SKM-1 treated with dmso at 0.1 percent for 144 hours (cell line): ENCODE results near the gene RTL5.

Experiments used
- DNase-seq: peaks from one replicate; lab custom pipeline; 2025; ENCODE audit not compliant: unreplicated experiment; lab: John Stamatoyannopoulos, UW

Gene RTL5

GRCh38 chrX:72110051-72110875 lies 21.5 kb downstream of the RTL5 start:
- DNase-seq = peak; percentile 41

GRCh38 chrX:72108666-72109065 lies 23.0 kb downstream of the RTL5 start:
- DNase-seq = no peak

DNA sequence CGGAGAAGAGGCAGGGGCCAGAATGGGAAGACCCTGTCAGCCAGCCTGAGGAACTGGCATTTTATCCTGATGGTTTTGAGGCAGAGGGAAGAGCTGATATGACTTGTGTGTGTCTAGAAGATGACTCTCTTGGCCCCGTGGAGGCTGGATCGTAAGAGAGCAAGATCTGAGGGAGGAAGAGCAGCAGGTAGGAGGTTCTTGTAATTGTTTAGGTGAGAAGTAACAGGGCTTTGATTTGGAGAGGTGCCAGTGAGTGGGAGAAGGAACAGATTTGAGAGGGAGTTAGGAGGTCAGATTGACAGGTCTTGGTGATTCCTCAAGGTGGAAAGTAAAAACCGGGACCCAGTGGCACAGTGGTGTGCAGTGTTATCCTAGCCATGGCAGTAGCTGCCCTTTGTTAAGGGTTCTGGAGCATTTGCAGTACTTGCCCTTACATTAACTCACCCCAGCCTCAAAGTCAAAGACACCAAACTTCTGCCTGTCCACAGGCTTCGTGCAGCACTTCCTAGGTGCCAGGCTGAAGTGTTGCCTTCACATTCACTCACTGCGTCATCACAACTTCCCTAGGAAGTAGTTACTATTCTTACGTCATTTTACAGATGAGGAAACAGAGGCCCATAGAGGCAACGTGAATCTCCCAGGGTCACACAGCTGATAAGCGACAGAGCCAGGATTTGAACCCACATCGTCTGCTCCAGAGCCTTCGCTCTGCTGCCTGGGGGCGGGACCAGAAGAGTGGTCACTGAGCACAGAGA lies 23.7 kb downstream of the RTL5 start:
- peak; percentile 50 for DNase-seq

GRCh38 chrX:72107320-72107719 lies 24.4 kb downstream of the RTL5 start:
- DNase-seq = peak; percentile 20

DNA sequence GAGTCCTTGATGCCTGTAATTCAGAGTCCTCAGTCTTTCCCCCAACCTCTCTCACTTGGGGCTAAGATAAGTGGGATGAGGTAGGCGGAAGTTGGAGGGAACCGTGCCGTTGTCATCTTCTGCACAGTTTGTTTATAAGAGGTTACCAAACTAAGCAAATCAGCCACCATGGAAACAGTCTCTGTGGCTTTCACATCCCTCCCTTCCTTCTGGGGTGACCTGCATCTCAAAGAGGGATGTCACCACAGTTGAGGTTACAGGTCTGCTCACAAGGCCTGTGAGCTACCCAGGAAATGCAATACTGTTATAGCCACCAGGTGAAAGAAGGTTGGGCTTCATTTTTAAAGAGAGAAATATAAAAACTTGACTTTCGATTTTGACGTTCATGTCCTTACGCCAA lies 26.3 kb downstream of the RTL5 start:
- peak; percentile 50 for DNase-seq

DNA sequence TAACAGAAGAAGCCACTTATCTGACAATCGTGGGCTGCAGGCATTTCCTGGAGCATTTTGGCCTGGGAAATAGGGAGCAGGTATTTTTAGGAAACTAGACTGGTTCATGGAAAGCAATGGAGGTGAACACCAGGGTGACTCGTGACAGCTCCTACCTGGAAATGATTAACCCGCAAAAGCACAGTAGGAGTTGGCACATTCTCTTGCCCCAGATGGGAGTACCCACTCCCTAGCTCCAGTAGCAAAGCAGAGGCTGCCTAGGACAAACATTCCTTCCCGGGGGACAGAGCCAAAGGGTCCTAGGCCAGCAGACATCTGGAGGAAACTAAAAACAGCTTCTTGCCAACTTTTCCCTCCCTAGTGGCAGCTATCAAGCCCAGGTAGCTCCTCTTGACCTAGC lies 29.0 kb downstream of the RTL5 start:
- DNase-seq = no peak

DNA sequence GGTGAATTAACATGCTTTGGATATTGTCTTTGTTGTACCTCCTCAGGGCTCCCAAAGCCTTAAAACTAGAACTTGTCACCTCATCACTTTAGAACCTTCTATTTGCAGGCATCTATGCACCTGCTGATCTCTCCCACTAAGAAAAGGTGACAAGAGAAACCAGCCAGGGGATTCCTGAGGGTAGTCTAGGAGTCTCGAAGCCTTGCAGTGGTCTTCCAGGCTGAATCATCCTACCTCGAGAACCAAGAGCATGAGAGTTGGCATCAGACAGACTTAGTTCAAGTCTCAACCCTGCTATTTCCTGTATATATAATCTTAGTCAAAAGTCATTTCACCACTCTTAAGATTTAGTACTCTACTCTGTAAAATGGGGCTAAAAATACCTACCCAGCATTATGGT lies 29.6 kb downstream of the RTL5 start:
- no peak for DNase-seq

GRCh38 chrX:72101597-72102037 lies 30.1 kb downstream of the RTL5 start:
- no peak for DNase-seq

DNA sequence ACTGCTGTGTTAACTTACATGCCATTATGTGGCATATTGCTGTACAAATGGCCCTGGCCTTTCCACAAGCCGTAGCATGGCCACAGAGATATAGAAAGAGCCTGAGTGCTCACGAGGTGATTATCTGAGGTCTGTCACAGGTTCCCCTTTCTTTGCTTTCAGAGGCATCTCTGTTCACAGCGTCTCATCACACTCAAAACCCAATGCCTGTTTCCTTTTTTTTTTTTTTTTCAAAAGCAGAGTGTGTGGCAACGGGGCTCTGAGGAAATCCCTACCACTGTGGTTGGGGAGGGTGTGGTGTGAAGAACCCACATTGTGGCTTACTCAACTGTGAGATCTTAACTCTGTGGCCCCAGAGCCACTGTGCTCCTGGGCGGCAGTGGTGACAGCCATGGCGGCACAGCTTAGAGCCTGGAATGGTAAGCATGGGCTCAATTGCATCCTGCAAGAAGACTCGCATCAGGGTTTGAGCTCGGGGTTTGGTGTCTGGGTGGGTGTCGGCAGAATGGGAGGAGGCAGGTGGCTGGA lies 30.8 kb downstream of the RTL5 start:
- peak; percentile 85 for DNase-seq

DNA sequence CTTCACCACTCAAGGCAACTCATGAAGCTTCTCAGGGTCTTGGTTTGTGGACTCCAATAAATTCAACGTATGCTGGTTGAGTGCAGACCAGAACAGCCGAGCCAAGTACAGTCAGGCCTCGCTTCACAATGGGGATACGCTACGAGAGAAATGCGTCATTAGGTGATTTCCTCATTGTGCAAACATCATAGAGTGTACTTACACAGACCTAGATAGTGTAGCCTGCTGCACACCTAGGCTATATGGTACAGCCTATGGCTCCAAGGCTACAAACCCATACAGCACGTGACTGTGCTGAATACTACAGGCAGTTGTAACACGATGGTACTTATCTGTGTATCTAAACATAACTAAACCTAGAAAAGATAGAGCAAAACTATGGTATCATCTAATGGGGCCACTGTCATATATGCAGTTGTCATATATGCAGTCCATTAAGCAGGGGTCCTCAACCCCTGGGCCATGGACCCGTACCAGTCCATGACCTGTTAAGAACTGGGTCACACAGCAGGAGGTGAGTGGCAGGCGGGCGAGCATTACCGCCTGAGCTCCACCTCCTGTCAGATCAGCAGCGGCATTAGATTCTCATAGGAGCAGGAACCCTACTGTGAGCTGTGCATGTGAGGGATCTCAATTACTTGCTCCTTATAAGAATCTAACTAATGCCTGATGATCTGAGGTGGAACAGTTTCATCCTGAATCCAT lies 31.5 kb downstream of the RTL5 start:
- no peak for DNase-seq

GRCh38 chrX:72097098-72097497 lies 34.6 kb downstream of the RTL5 start:
- peak; percentile 54 for DNase-seq

DNA sequence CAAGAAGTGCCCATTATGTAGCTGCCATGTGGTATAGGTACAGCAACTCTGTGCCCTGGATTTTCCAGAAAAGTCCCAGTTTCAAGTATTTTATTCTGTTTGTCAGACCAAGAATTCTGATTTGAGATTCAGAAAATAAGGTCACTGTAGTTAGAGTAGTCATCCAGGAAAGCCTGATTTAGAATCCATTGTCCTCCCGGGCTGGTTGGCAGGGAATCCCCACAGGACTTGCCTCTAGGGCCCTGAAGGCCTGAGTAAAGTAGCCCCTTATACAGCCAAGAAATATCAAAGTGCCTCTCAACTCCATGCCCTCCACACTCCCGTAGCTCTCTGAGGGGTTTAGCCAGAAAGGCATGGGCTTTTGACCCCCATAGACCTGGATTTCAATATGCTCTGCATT lies 36.3 kb downstream of the RTL5 start:
- no peak for DNase-seq

DNA sequence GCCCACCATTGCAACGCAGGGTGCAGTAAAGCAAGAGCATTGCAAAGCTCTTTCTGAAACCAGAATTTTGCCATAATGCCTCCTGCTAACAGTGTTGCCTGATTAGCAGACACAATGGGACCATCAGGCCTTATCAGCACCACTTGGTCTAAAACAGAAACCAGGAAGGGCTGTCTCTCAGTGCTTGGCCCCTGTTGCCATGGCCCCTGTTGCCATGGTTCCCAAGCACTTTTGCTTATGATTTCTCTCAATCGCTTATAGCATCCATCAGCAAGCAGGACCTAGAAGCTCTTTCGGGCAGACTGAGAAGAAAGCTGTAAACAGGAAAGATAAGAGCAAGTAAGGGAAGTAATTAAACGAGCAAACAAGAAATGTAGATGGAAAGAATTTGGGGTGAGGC lies 36.8 kb downstream of the RTL5 start:
- DNase-seq = peak; percentile 15

DNA sequence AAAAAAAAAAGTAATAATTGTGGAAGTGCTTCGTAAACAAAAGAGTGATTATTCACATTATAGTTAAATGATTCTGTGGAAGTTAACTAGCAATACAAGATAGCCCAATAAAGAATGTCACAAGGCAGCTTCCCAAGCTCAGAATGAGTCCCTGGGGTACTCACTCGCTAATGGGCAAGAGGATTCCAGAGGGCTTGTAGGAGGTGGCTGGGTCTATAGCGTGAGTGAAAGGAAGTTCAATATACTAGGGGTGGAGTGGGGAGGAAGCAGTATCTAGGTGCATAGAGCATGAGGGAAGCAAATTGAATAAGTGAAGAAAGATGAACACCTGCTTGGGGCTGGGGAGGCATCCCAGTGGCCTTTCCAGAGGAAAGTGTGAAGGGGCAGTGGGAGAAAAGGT lies 42.5 kb downstream of the RTL5 start:
- no peak for DNase-seq

DNA sequence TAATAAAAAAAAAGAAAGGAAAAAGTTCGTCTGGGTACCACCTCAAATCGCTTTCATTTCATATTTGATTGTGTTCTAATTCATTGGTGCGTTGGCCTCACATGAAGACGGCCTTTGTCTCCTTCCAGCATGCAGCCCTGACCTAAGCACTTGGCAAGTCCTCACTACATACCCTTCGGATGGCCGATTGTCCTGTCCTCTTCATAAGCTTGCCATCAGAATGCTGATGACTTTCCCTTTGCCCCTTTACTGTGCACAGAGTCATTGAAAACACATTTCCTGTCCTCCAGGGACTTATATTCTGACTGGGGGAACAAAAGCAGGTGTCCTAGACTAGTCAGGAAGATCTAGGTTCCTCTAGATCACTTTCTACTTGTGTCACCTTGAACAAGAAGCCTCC lies 43.0 kb downstream of the RTL5 start:
- DNase-seq = no peak

- DNase-seq = no peak
Measured at GRCh38 chrX:72086995-72087394, 44.7 kb downstream of the RTL5 start.

- DNase-seq = no peak
Measured at GRCh38 chrX:72084114-72084513, 47.6 kb downstream of the RTL5 start.

GRCh38 chrX:72083291-72083690 lies 48.4 kb downstream of the RTL5 start:
- DNase-seq = no peak

GRCh38 chrX:72081605-72082320 lies 50.0 kb downstream of the RTL5 start:
- DNase-seq = no peak

DNA sequence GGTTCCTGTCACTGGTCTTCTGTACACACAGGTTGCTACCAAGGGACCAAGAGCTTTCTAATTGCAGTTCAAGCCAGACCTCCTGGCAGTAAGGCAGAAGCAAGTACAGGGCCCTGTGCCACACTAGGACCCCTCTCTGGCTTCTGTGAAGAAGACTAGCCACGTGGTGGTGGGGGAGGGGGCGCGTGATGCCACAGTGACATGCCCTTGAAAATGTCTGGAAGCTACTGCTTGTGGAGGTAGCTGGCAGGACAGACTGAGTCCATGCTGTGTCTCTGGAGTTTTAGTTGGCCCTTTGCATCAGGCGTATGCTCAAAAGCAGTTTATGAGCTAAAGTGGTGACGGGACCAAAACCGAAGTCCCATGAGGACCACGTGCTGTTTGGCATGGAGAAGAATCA lies 50.9 kb downstream of the RTL5 start:
- no peak for DNase-seq

GRCh38 chrX:72080150-72080549 lies 51.6 kb downstream of the RTL5 start:
- peak; percentile 31 for DNase-seq
